Nephron (organoid): ENCODE data around the gene YOD1.

Experiments used
- H3K27ac Mint-ChIP-seq, 3 experiments: 2 replicates each; pipeline ENCODE4 v1.8.0; 2020; ENCODE audit warnings: mixed read lengths in 3 of 3, mild to moderate bottlenecking in 2 of 3, moderate library complexity in 1 of 3
- H3K27me3 Mint-ChIP-seq: 2 replicates; pipeline ENCODE4 v1.8.0; 2021; ENCODE audit warnings: low read depth, mild to moderate bottlenecking, moderate library complexity, mixed read lengths
- H3K36me3 Mint-ChIP-seq: 2 replicates; pipeline ENCODE4 v1.8.0; 2020; ENCODE audit warnings: low read depth, mixed read lengths
- H3K4me1 Mint-ChIP-seq: 2 replicates; pipeline ENCODE4 v1.8.0; 2020; ENCODE audit warnings: mixed read lengths
- H3K4me3 Mint-ChIP-seq, 3 experiments: 2 replicates each; pipeline ENCODE4 v1.8.0; 2020; ENCODE audit warnings: mild to moderate bottlenecking in 3 of 3, mixed read lengths in 3 of 3, moderate library complexity in 2 of 3
- H3K9me3 Mint-ChIP-seq: 2 replicates; pipeline ENCODE4 v1.8.0; 2020; ENCODE audit warnings: mixed read lengths
- TF ChIP-seq, protein P1 (sequence below), 3 experiments: fragments of 200-600 bp; sonication (generic); IDR thresholded peaks; one replicate each; pipeline ENCODE4 v1.5.0; 2021; ENCODE audit warnings: antibody characterized with exemption in 3 of 3; ENCODE audit not compliant: unreplicated experiment in 3 of 3

The YOD1 gene

GRCh38 chr1:207077012-207077411 lies 26.0 kb upstream of the YOD1 start:
- Mint-ChIP-seq H3K27ac (no peak overlapping the region), H3K27me3 (peaks cover 8% of the 10 kb centered on the region), H3K9me3 (no peaks in the 10 kb centered on the region), H3K4me1 (no peaks in the 10 kb centered on the region), H3K36me3 (peaks cover under 1% of the 10 kb centered on the region), H3K4me3 (no peak overlapping the region)
- TF ChIP-seq, protein P1, sequence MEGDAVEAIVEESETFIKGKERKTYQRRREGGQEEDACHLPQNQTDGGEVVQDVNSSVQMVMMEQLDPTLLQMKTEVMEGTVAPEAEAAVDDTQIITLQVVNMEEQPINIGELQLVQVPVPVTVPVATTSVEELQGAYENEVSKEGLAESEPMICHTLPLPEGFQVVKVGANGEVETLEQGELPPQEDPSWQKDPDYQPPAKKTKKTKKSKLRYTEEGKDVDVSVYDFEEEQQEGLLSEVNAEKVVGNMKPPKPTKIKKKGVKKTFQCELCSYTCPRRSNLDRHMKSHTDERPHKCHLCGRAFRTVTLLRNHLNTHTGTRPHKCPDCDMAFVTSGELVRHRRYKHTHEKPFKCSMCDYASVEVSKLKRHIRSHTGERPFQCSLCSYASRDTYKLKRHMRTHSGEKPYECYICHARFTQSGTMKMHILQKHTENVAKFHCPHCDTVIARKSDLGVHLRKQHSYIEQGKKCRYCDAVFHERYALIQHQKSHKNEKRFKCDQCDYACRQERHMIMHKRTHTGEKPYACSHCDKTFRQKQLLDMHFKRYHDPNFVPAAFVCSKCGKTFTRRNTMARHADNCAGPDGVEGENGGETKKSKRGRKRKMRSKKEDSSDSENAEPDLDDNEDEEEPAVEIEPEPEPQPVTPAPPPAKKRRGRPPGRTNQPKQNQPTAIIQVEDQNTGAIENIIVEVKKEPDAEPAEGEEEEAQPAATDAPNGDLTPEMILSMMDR (IDR thresholded peaks at IDR 0.05; ENCODE audit: unreplicated experiment in 3 of 3): no peak

DNA sequence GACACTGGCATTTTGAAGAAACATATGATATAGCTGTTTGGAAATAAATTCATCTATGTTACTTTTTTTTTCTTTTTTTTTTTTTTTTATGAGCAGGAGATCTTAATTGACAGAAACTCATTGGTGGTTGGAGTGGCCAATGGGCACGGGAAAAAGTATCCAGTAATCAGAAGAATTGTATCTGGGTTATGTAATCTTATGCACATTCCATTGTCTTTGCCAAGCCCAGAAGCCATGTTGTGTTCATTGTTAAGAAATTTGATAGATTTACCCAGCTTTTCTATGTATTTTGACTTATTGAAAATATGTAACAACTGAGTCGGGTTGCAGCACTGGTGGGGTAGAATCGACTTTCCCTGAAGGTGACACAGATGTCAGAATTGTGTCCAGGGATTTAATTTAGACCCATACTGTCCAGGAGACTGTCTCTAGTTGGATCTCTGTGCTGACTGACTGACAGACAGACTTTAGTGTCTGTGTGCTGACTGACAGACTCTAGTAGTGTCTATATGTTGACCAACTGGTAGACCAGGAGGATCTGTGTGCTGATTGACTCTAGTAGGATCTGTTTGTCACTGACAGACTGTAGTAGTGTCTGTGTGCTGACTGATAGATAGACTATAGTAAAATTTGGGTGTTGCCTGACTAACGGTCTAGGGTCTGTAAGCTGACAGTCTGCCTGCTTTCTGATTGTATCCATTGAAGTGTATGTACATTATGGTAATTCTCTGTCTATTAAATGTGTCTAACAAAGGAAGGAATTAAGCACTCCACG lies 25.4 kb upstream of the YOD1 start:
- Mint-ChIP-seq H3K27ac (no peak overlapping the region), H3K9me3 (no peaks in the 10 kb centered on the region)

GRCh38 chr1:207073906-207074820 lies 23.2 kb upstream of the YOD1 start:
- TF ChIP-seq, protein P1 (IDR thresholded peaks at IDR 0.05; ENCODE audit: unreplicated experiment in 3 of 3): no peak
- Mint-ChIP-seq H3K4me3 (no peak overlapping the region), H3K4me1 (no peaks in the 10 kb centered on the region), H3K9me3 (no peaks in the 10 kb centered on the region), H3K27ac (no peak overlapping the region), H3K36me3 (peaks cover 7% of the 10 kb centered on the region), H3K27me3 (peaks cover 8% of the 10 kb centered on the region)

More for the DNA sequence above, 25.4 kb upstream of the YOD1 start:
- no peak overlapping the region for H3K4me3 Mint-ChIP-seq
- TF ChIP-seq, protein P1 (IDR thresholded peaks at IDR 0.05; ENCODE audit: unreplicated experiment in 3 of 3): no peak
- H3K27me3 Mint-ChIP-seq: peaks cover 8% of the 10 kb centered on the region
- no peaks in the 10 kb centered on the region for H3K4me1 Mint-ChIP-seq
- H3K36me3 Mint-ChIP-seq: peaks cover 4% of the 10 kb centered on the region

DNA sequence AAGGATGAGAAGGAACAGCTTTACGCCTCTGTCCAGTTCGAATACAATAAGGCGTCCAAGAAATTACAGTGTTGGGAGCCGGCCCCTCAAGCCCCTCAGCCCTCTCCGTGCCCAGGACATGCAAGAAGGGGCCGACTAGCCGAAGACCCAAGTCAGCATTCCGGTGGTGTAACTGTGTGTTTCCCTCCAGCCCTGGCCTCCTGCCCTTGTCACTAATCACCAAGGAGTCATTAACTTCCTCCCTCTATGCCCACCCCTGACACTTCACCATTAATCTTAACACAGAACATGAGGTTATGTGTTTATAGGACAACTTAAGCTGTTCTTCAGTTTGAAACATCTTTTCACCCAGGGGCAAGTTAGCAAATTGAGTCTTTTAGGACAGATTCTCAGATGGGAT lies 21.2 kb upstream of the YOD1 start:
- H3K36me3 Mint-ChIP-seq: peaks cover 18% of the 10 kb centered on the region
- no peak overlapping the region for H3K4me3 Mint-ChIP-seq
- H3K27ac Mint-ChIP-seq: no peak overlapping the region
- TF ChIP-seq, protein P1 (IDR thresholded peaks at IDR 0.05; ENCODE audit: unreplicated experiment in 3 of 3): no peak
- H3K4me1 Mint-ChIP-seq: peaks cover 3% of the 10 kb centered on the region
- H3K27me3 Mint-ChIP-seq: peaks cover 8% of the 10 kb centered on the region
- H3K9me3 Mint-ChIP-seq: no peaks in the 10 kb centered on the region

GRCh38 chr1:207071426-207071825 lies 20.4 kb upstream of the YOD1 start:
- Mint-ChIP-seq H3K27ac (no peak overlapping the region), H3K9me3 (no peaks in the 10 kb centered on the region), H3K36me3 (peaks cover 23% of the 10 kb centered on the region), H3K27me3 (peaks cover 8% of the 10 kb centered on the region), H3K4me3 (no peak overlapping the region), H3K4me1 (peaks cover 6% of the 10 kb centered on the region)
- TF ChIP-seq, protein P1 (IDR thresholded peaks at IDR 0.05; ENCODE audit: unreplicated experiment in 3 of 3): no peak
